H1 (cell line): ENCODE data around the gene C3orf62. TPM values are rescaled to one million over a fixed set of nuclear protein-coding genes. Genes with fewer than 3 reads are reported as not detected.

ENCODE experiments used
- EGR1 ChIP-seq: IDR thresholded peaks from 2 replicates; pipeline ENCODE4 v1.6.1; 2011; ENCODE audit warnings: low read depth, low read length, borderline replicate concordance
- HDAC6 ChIP-seq: IDR thresholded peaks from one replicate; pipeline ENCODE4 v1.7.1; 2012; ENCODE audit warnings: low read depth, mild to moderate bottlenecking, inconsistent platforms, low read length, moderate library complexity
- PHF8 ChIP-seq: fragments of 200-600 bp; sonication (generic); conservative IDR thresholded peaks from 2 replicates; pipeline ENCODE4 v1.7.1; 2012; ENCODE audit warnings: low read depth, mild to moderate bottlenecking, inconsistent platforms, low read length, moderate library complexity
- SAP30 ChIP-seq: fragments of 300-600 bp; sonication (generic); IDR thresholded peaks from 2 replicates; pipeline ENCODE4 v1.7.1; 2012; ENCODE audit warnings: low read length, moderate library complexity, mild to moderate bottlenecking, inconsistent platforms; ENCODE audit not compliant: insufficient read depth, insufficient replicate concordance
- SIN3A ChIP-seq, 2 experiments: IDR thresholded peaks in 1 of 2; conservative IDR thresholded peaks in 1 of 2; 2 replicates each; pipeline ENCODE4 v1.6.1; 2011 to 2012; ENCODE audit warnings: low read length in 2 of 2, improper control_type of control experiment in 1 of 2, low read depth in 1 of 2, mild to moderate bottlenecking in 1 of 2
- polyA plus RNA-seq, 7 experiments: library from polyadenylated mRNA; depleted of rRNA in 3 of 7; stranded (reverse) in 5 of 7; unstranded in 2 of 7; fragments of >200 nt in 5 of 7; fragments of 200-250 nt in 2 of 7; gene quantifications; 1 replicate in 5 of 7; 2 replicates in 1 of 7; 4 replicates in 1 of 7; pipeline versions ENCODE4 v1.2.1 to v1.2.3, GENCODE V29; 2011 to 2013; ENCODE audit warnings: missing spikeins in 2 of 7, mixed read lengths in 2 of 7
- total RNA-seq: library from RNA; stranded (reverse); fragmentation: NEBNext Ultra II Directional; extraction: Animal tissue kit (Norgen Biotek cat#: 25700); gene quantifications from 2 replicates; pipeline ENCODE4 v1.2.1, GENCODE V29; 2021

Gene C3orf62
- total and polyA plus RNA-seq, 2 of the 8 experiments (the other 6 are each of a cell fraction or from before 2014, with no cell fraction given): 1.1 to 3.0 TPM

DNA sequence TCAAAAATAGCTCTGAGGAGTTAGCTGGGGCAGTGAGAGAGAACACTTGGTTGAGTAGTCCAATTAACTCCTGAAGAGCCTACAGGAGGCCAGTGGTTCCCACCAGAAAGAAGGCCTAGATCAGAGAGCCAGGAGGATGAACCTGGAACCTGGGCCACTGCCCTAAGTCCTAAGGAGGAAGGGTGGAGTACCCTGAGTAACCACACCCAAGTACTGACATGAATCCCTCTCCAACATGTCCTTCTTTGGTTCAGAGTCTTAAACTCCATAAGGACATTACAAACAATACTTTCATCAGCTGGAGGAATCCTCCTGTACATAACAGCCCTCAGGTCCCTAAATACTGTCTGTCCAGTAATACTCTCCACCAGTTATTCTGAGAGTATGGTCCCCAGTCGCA, 25.6 kb upstream of the C3orf62 start (continued):
- TF ChIP-seq SAP30: no peak
- TF ChIP-seq PHF8: no peak
- TF ChIP-seq SIN3A (conservative IDR thresholded peaks at IDR 0.05 in 1 of 2, IDR thresholded peaks at IDR 0.05 in 1 of 2; ENCODE audit: low read depth in 1 of 2, low read length in 2 of 2): no peak
- TF ChIP-seq EGR1: no peak
- TF ChIP-seq HDAC6: no peak
